ENCODE data around the gene PPFIBP2.

Gene PPFIBP2

DNA sequence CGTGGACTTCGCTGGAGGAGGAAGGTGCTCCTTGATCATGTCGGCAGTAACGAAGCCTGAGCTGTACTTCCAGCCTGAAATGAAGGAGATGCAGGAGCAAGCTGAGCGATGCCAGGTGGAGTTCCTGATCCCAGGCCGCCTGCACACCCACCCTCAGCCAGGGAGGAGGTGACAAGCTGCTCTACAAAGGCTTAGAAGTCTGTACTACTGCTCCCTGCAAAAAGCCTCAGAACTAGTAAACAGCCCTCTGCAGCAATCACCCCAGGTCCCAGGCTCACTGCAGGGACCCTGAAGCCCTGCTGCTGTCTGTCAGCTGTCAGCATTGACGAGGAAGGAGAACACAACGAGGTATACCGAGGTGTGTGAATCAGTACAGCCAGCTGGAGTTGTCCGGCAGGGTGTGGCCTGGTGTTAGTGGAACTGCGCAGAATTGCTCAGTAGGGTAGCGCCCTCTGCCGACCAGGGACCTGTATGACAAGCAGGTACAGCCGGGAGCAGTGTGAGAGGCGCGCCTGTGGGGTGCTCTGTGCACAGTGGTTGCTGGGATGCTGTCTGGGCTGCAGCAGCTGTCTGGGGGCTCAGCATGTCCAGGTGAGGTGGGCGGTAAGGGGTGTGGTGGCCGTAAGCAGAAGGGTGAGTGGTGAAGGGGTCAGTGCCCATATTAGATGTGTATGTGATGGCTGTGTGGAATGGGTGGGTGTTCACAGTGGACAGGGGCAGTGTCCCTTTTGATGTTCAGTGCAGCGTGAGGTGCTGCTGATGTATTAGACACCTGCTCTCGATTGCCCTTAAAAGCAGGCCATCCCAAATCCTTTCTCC lies 151.9 kb downstream of the PPFIBP2 start:
- DNase-seq (ENCODE audit: low read depth, low spot score), result peak; percentile 78

GRCh38 chr11:7666292-7666866 lies 152.6 kb downstream of the PPFIBP2 start:
- no peak for DNase-seq (ENCODE audit: low read depth, low spot score)

- DNase-seq (ENCODE audit: low read depth, low spot score), result peak; percentile 48
Measured at GRCh38 chr11:7667460-7667859, 153.7 kb downstream of the PPFIBP2 start.

DNA sequence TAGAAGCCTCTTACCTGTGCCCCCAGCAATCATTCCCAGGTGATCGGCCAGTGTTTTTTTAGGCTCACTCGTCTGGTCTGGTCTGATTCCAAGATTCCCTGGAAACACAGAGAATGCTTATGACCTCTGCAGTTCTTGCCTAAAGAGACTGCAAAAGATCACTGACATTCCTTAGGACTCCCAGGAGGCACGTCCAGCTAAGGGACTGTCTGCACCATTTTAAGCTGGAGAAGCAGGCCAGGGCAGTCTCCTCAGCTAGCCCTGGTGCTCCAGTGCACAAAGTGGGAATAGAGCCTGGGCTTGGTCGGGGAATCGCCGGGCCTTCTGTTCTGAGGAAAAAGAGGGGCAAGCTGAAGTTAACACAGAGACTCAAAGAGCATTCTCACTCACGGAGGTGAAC lies 154.7 kb downstream of the PPFIBP2 start:
- no peak for DNase-seq (ENCODE audit: low read depth, low spot score)

DNA sequence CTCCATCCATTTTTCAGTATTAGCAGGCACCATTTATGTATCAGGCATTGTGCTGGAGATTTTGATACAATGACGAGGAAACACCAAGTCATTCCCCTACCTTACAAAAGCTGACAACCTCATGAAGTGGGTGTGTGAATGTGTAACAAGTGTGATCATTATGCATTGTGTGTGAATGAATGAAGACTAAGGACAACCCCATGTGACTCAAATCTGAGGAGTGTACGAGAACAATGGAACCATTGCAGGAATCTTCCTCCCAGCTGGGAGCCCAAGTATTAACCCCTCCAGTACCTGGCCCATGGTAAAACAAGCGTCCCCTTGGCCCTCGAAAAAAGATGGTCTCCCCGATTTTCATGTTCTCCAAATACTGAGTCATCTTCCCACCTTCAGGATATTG lies 155.1 kb downstream of the PPFIBP2 start:
- no peak for DNase-seq (ENCODE audit: low read depth, low spot score)

- no peak for DNase-seq (ENCODE audit: low read depth, low spot score)
Measured at GRCh38 chr11:7670641-7671040, 156.8 kb downstream of the PPFIBP2 start.

- no peak for DNase-seq (ENCODE audit: low read depth, low spot score)
Measured at GRCh38 chr11:7671347-7672215, 157.8 kb downstream of the PPFIBP2 start.

DNA sequence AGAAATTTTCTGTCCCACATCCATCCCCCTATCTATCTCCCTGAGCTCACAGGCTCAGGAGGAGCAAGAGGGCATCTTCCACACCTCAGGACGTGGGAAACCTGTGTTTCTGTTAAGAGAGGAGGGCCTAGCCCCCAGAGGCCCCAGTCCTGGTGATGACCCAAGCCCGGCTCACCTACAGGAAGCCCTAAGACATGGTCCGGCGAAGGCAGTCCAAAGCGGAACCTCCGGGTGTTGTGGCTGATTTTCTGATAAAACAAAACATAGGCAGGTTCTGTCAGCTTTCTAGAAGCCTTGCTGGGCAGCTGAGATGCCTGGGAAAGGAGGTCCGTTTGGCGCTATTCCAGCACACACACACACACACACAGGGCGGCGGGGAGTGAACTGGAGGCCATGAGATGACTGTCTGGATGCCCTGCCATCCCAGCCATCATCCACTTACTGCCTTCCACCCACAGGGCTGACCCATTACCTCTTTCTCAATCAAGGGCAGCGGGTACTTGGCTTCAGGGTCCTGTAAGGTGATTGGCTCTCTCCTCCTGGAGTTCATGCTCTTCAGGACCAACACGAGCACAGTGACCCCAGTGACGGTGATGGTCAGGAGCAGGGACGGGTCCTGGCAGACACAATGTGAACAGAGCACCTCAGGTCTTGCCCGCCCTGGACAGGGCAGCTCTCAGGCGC lies 158.6 kb downstream of the PPFIBP2 start:
- DNase-seq (ENCODE audit: low read depth, low spot score), result no peak

DNA sequence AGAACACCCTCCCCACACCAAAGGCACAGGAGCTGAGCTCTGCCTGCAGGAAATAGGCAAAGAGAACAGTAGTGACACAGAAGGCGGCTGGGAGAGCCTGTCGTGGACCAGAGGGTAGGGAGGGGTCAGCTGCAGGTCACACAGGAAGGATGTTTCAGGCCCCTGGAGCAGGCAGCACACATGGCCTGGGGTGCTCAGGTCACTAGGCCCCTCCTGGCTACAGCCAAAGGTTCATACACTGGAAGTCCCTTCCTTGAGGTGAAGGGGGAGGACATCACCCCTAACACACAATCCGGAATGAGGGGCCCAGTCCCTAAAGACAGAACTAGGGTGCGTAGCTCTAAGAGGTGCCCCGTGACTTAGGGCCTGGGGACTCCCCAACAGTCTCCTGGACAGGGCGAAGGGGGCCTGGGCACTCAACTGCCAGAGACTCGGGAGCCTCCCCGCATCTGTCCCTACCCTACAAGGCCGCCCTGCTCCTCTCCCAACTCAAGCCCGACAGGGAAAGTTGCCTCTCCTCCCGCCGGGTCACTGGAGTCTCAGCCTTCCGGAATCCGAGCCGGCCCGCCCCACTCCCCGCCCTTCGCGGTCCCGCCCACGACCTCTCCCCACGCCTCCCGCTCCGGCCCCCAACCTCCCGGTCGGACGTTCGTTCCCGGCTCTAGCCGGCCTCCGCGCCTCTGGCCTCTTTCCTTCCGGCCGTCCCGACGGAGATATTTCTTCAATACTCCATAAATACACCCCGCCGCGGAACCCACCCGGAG lies 159.3 kb downstream of the PPFIBP2 start, which contains the start of gene CYB5R2:
Gene CYB5R2, minus strand, starts transcription at position 541 of the 764 bp plus-strand sequence. CDS start 675 bp downstream, outside the sequence.
- DNase-seq (ENCODE audit: low read depth, low spot score), result peak; percentile 67

DNA sequence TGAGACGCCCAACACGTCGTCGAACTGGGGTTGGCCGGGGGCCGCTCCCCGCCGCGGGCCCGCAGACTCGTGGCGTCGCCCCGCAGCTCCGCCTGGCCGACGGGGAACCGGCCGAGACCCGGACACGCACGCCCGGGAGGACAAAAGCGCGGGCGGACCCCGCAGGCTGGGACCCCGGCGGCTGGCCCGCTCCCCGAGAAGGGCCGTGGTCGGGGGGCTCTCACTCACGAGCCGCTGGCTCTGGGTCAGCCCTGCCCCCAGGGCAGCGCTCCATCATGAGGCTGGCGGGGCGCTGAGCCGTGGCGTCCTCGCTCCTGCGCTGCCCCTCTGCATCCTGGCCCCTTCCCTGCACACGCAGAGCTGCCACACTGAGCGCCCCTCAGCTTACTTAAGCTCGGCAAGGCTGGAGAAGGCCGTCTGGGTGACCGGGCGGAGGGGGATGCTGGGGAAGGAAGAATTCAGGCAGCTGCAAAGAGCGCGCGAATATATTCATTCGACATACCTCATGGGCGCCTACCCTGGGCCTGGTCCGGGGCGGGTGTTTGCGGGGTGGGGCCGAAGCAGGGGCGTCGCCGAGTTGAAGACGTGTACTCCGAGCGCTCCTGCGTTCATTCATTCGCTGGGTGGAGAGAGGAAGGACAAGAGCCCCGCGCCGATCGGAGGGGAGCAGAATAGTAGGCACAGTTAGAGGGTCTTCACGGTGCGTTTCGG lies 160.1 kb downstream of the PPFIBP2 start:
- DNase-seq (ENCODE audit: low read depth, low spot score), result peak; percentile 72

- DNase-seq (ENCODE audit: low read depth, low spot score), result no peak
Measured at GRCh38 chr11:7675631-7676030, 161.8 kb downstream of the PPFIBP2 start.

DNA sequence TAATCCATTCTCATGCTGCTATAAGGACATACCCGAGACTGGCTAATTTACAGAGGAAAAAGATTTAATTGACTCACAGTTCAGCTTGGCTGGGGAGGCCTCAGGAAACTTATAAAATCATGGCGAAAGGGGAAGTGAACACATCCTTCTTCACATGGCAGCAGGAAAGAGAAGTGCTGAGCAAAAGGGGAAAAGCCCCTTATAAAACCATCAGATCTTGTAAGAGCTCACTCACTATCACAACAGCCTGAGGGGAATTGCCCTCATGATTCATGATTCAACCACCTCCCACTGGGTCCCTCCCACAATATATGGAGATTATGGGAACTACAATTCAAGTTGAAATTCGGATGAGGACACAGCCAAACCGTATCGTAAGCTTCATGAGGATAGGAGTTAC lies 163.3 kb downstream of the PPFIBP2 start:
- no peak for DNase-seq (ENCODE audit: low read depth, low spot score)

GRCh38 chr11:7677796-7678201 lies 164.0 kb downstream of the PPFIBP2 start:
- DNase-seq (ENCODE audit: low read depth, low spot score), result peak; percentile 61

DNA sequence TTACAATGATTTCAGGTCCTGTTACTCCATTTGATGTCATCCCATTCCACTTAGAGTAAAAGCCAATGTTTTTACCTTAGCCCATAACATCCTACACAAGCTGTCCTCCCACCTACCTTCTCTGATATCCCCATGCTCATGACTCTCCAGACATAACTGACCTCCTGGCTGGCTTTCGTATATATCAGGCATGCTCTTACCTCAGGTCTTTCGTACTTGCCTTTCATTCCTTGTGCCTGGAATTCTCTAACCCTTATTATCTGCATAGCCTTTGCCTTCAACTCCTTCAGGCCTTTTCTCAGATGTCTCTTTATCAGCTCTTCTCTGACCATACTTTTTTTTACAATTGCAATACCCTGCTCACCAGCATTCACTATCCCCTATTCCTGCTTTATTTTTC lies 169.8 kb downstream of the PPFIBP2 start:
- no peak for DNase-seq (ENCODE audit: low read depth, low spot score)

GRCh38 chr11:7686761-7687160 lies 173.0 kb downstream of the PPFIBP2 start:
- DNase-seq (ENCODE audit: low read depth, low spot score), result no peak

DNA sequence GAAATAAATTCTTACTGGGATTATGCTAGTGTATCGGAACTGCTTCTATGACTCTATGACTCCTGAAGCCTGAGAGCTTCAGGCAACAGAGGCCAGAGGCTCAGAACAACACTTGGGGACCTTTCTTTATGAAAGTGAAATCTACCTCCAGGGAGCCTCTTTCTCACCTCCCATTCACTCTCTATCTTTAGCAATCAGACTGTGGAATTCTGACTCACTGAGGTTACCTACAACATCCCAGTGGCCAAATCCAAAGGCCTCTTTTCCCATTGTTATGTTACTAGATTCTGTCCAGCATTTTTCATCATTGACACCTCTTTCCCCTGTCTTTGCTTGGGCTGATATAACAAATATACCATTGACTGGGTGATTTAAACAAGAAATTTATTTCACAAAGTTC lies 173.6 kb downstream of the PPFIBP2 start:
- no peak for DNase-seq (ENCODE audit: low read depth, low spot score)

- peak; percentile 53 for DNase-seq (ENCODE audit: low read depth, low spot score)
Measured at GRCh38 chr11:7688238-7688826, 174.5 kb downstream of the PPFIBP2 start.

DNA sequence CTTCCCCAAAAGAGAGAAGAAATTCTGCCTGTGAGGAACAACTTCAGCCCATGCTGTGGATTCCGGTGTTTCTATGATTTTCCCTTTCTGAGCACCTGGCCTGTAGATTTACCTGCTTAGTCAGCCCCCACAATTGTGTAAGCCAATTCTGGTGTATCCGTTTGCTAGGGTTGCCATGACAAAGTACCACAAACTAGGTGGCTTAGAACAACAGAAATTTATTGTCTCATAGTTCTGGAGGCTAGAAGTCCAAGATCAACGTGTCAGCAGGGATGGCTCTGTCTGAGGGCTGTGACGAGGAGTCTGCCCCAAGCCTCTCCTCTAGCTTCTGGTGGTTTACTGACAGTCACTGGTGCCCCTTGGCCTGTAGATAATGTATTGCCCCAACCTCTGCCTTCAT lies 175.4 kb downstream of the PPFIBP2 start:
- DNase-seq (ENCODE audit: low read depth, low spot score), result no peak

DNA sequence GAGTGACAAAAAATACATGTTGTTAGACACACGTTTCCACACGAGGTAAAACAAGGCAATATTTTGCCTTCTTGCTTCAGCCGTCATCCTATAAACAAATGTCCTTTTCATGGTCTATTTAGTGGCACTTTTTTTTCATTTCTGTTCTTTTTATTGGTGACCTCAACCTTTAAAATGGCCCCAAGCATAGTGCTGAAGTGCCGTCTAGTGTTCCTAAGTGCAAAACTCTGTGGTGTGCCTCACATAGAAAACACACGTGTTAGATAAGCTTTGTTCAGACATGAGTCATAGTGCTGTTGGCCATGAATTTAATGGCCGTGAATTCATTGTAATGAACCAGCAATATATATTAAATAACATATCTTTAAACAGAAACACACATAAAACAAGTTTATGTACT lies 176.8 kb downstream of the PPFIBP2 start:
- no peak for DNase-seq (ENCODE audit: low read depth, low spot score)
